DND-41 (cell line): ENCODE data around the gene GABRG3.

Source experiments
- CTCF ChIP-seq: IDR thresholded peaks from 2 replicates; pipeline ENCODE4 v1.5.1; 2012; ENCODE audit warnings: borderline replicate concordance, low read length, moderate library complexity, mild to moderate bottlenecking; ENCODE audit not compliant: poor library complexity, severe bottlenecking; ENCODE audit errors: extremely low read depth
- EZH2 ChIP-seq: IDR thresholded peaks from 3 replicates; pipeline ENCODE4 v1.6.1; 2012; ENCODE audit warnings: borderline replicate concordance, low read depth, mild to moderate bottlenecking, moderate library complexity, low read length, inconsistent platforms; ENCODE audit not compliant: severe bottlenecking

- TF ChIP-seq CTCF (no peak), EZH2 (no peak)
These were observed 521.0 kb downstream of the GABRG3 start for GRCh38 chr15:27491666-27492621.
